Measurements from ENCODE around the gene ATG9A.

DNA sequence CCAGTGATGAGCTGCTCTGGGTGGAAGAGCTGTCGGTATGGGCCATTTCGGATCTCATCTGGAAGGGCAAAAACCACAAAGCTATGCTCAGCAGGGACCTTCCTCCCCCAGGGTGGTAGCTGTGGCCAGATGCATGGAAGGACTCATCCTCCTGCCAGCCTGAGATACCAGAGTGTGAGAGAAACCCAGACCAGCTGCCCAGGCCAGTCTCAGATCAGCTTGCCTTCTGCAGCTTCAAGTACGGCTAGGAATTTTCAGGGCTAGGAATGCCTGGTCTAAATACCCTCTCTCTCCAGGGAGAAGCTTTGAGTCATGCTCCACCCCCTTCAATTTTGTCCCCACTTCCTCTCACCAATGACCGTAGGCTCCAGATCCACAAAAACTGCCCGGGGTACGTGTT is 22.2 kb upstream of the ATG9A start:
- TF ChIP-seq, protein P1, sequence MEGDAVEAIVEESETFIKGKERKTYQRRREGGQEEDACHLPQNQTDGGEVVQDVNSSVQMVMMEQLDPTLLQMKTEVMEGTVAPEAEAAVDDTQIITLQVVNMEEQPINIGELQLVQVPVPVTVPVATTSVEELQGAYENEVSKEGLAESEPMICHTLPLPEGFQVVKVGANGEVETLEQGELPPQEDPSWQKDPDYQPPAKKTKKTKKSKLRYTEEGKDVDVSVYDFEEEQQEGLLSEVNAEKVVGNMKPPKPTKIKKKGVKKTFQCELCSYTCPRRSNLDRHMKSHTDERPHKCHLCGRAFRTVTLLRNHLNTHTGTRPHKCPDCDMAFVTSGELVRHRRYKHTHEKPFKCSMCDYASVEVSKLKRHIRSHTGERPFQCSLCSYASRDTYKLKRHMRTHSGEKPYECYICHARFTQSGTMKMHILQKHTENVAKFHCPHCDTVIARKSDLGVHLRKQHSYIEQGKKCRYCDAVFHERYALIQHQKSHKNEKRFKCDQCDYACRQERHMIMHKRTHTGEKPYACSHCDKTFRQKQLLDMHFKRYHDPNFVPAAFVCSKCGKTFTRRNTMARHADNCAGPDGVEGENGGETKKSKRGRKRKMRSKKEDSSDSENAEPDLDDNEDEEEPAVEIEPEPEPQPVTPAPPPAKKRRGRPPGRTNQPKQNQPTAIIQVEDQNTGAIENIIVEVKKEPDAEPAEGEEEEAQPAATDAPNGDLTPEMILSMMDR (conservative IDR thresholded peaks at IDR 0.05 in 1 of 2, IDR thresholded peaks at IDR 0.05 in 1 of 2; ENCODE audit: extremely low read depth in 1 of 2, insufficient read depth in 1 of 2, low read depth in 1 of 2, low read length in 2 of 2) = no peak
- no peak for TF ChIP-seq EZH2 (IDR thresholded peaks at IDR 0.05; ENCODE audit: borderline replicate concordance, low read length)
